EH (cell line): ENCODE results near the gene PDIA4.
A peak's percentile ranks its signal among the peaks of the same experiment; 100 is the strongest.
"Not testable (repeated sequence)": the region's sequence is repeated elsewhere in the genome, so short reads cannot be mapped to it uniquely, and the experiment has no call there.

Experiments
- DNase-seq: peaks from one replicate; pipeline ENCODE4 v3.0.0-alpha.2; 2015; ENCODE audit warnings: low read depth

Gene PDIA4

GRCh38 chr7:149003018-149003417, 25.3 kb downstream of the PDIA4 start:
- DNase-seq: no peak

- no peak for DNase-seq
Measured at GRCh38 chr7:149002604-149003003, 25.7 kb downstream of the PDIA4 start.

GRCh38 chr7:149001427-149002068, 26.8 kb downstream of the PDIA4 start:
- DNase-seq: no peak

- DNase-seq: no peak
Measured at GRCh38 chr7:149000961-149001360, 27.3 kb downstream of the PDIA4 start.

GRCh38 chr7:148999192-148999591, 29.1 kb downstream of the PDIA4 start:
- DNase-seq: no peak

GRCh38 chr7:148997497-148997896, 30.8 kb downstream of the PDIA4 start:
- DNase-seq: no peak

GRCh38 chr7:148994576-148994975, 33.7 kb downstream of the PDIA4 start:
- no peak for DNase-seq

- no peak for DNase-seq
Measured at GRCh38 chr7:148993193-148993592, 35.1 kb downstream of the PDIA4 start.

GRCh38 chr7:148991536-148991935, 36.8 kb downstream of the PDIA4 start:
- no peak for DNase-seq

- DNase-seq: no peak
Measured at GRCh38 chr7:148987751-148988512, 40.4 kb downstream of the PDIA4 start.

- peak; percentile 90 for DNase-seq
Measured at GRCh38 chr7:148987010-148987750, 41.1 kb downstream of the PDIA4 start.

- DNase-seq: no peak
Measured at GRCh38 chr7:148986742-148987009, 41.6 kb downstream of the PDIA4 start.

GRCh38 chr7:148983200-148984146, 44.8 kb downstream of the PDIA4 start:
- DNase-seq: peak; percentile 81

GRCh38 chr7:148982654-148983199, 45.6 kb downstream of the PDIA4 start:
- peak; percentile 44 for DNase-seq

- no peak for DNase-seq
Measured at GRCh38 chr7:148979827-148980226, 48.5 kb downstream of the PDIA4 start.

- not testable (repeated sequence) for DNase-seq
Measured at GRCh38 chr7:148979072-148979471, 49.2 kb downstream of the PDIA4 start.

- no peak for DNase-seq
Measured at GRCh38 chr7:148978091-148978490, 50.2 kb downstream of the PDIA4 start.

GRCh38 chr7:148975896-148976295, 52.4 kb downstream of the PDIA4 start:
- no peak for DNase-seq

- DNase-seq: no peak
Measured at GRCh38 chr7:148973256-148973655, 55.0 kb downstream of the PDIA4 start.

GRCh38 chr7:148972375-148972774, 55.9 kb downstream of the PDIA4 start:
- no peak for DNase-seq

GRCh38 chr7:148967602-148968001, 60.7 kb downstream of the PDIA4 start:
- no peak for DNase-seq

- no peak for DNase-seq
Measured at GRCh38 chr7:148967032-148967372, 61.3 kb downstream of the PDIA4 start.
